ENCODE results near the gene EPX. TPM values are rescaled to one million over a fixed set of nuclear protein-coding genes. Genes with fewer than 3 reads are reported as not detected.

EPX gene
- total RNA-seq, 1 donor from 2014 or later, result not detected

DNA sequence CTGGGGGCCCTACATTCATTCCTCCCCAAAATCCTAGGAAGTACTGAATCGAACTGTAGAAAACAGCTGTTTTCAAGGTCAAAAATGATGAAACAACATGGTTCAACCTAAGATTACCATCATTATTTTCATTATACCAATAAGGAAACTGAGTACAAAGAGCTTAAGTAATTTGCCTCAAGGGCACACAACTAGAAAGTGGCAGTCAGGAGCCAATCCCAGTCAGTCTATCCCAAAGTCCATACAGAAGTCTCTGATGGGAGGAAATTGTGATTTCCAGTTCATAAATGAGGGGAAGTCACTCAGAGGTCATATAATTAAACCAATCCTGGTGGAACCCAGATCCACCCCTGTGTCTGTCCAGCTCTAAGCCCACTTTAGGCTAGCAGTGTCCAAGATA is 54.3 kb downstream of the EPX start:
- intact Hi-C loops (cut with DNase I), result no loop called here
- no peak for ATAC-seq

DNA sequence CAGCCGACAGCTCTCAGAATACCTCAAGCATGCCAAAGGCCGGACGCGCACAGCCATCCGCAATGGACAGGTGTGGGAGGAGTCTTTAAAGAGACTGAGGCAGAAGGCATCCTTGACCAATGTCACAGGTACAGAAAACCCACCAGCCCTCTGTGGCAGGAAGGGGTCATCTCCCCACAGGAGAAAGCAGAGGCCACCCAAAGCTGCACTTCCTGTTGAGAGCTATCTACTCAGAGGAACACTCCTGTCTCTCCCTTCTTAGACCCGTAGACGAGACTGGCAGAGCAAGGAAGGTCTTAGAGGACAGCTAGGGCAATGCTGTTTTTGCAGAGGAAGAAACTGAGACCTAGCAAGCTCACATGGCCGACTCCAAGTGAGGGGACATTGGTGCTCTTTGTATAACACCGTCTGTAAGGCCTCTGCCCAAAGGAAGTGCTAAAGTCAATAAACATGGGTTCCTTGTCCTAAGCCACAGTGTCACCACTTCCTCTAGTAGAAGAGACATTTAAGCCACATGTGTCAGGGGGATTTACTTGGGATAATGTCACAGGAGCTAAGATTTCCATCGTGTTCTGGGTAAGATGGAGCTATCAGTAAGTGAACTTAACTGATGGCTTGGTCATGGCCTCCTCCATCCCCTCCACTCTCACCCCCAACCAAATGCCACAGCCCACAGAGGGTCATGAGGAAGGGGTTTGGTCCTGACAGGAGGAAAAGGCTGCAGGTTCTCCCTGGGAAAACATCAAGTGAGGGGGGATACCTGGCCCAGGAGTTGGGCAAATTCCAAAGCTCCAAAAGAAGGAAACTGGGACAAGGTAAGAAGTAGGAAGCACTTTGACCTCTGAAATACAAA is 55.2 kb downstream of the EPX start:
- no peak for ATAC-seq
- intact Hi-C loops (cut with DNase I), result no loop called here
- no peak for DNase-seq (ENCODE audit: low spot score)

More for the DNA sequence above, 54.3 kb downstream of the EPX start:
- no peak for DNase-seq (ENCODE audit: low spot score)

DNA sequence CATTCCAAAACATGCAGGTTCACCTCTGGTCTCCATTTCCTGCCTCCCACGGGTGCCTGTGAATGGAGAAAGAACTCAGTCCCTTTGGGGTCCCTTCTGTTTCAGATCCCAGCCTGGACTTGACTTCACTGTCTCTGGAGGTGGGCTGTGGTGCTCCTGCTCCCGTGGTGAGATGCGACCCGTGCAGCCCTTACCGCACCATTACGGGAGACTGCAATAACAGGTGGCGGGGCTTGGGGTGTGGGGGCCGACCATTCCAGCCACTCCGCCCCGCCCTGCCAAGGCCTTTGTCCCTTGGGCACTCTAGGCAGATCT is 56.4 kb downstream of the EPX start:
- no peak for DNase-seq (ENCODE audit: low spot score)
- ATAC-seq, result no peak
- intact Hi-C loops (cut with DNase I), result no loop called here

DNA sequence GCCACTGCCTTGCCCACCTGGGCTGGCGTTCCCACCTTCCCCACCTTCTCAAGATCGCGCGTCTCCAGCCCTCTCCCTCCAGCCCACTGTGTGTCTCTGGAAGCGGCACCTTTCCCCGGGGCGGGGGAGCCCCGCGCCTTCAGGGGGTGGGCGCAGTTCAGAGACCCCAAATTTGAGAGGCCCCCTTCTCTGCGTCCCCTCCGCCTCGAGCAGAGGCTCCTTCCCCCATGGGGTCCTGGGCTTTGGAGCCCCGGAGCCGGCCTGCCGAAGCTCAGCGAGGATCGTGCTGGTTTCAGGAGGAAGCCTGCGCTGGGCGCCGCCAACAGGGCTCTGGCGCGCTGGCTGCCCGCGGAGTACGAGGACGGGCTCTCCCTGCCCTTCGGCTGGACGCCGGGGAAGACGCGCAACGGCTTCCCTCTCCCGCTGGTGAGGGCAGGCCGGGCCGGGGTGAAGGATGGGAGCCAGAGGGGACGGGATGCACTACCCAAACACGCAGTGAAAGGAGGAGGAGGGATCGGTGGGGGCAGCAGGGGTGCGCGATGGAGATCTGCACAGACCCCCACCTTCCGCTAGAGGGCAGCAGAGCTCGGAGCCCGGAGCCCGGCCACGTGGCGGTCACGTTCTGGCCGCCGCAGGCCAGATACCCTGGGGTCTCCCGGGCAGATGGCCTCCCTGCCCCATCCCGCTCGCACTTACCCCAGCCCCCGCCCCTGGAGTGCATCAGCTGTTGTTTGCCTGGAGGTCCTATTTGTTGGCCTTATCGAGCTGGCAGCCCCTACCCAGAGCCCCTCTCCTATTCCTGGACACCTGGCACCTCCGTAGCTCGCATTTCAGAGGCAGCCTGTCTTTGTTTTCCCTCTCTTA is 57.0 kb downstream of the EPX start:
- DNase-seq (ENCODE audit: low spot score) (peak; percentile 83), ATAC-seq (peak; percentile 95)
- intact Hi-C loops (cut with DNase I), result no loop called here

DNA sequence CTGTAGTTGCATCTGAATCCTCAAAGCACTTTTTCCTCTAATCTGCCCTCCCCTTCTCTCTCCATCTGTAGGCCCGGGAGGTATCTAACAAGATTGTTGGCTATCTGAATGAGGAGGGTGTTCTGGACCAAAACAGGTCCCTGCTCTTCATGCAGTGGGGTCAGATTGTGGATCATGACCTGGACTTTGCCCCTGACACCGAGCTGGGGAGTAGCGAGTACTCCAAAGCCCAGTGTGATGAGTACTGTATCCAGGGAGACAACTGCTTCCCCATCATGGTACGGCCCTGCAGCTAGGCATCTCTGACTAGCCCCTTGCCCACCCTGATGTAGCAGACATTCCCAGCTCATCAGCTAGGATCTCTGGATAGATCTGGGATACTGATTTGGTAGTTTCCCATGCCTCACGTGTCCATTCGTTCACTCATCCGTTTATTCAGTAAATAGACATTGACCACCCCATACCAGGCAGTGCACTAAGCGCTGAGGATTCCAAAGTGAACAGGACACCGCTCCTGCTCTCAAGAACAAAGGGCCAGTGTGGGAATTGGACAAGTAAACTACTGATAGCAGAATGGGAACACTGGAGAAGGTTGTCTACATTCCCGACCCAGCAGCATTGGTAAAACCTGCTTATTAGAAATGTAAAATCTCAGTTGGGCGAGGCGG is 58.0 kb downstream of the EPX start:
- ATAC-seq (no peak), DNase-seq (ENCODE audit: low spot score) (no peak)
- intact Hi-C loops (cut with DNase I), result no loop called here

DNA sequence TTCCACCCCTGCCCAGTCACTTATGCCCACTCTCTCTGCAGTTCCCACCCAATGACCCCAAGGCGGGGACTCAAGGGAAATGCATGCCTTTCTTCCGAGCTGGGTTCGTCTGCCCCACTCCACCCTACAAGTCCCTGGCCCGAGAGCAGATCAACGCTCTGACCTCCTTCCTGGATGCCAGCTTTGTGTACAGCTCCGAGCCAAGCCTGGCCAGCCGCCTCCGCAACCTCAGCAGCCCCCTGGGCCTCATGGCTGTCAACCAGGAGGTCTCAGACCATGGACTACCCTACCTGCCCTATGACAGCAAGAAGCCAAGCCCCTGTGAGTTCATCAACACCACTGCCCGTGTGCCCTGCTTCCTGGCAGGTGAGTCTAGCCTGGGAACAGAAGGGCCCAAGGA is 59.6 kb downstream of the EPX start:
- ATAC-seq (no peak), DNase-seq (ENCODE audit: low spot score) (no peak)
- intact Hi-C loops (cut with DNase I), result no loop called here

DNA sequence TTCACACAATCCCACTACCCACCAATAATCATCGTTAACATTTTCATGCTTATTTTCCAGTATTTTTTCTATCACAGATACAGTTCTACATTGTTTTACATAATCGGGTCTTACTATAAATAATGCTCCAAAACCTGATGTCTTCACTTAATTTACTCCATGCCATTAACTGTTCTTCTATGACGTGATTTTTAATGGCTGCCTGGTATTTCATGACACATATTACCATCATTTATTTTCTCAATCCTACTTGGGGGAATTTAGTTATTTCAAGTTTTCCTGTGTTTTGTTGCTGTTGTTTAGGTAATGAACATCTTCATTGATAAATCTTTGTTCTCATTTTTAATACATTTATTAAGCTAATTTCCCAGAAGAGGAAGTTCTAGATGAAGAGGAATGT is 60.6 kb downstream of the EPX start:
- ATAC-seq (no peak), DNase-seq (ENCODE audit: low spot score) (no peak)
- intact Hi-C loops (cut with DNase I), result no loop called here

Other genes starting within 250 kb of the EPX start
- 44.3 TPM for gene CUEDC1, start 237.3 kb upstream of the EPX start, total RNA-seq
- 73.8 TPM for gene VEZF1, start 204.5 kb upstream of the EPX start, total RNA-seq
- 169 TPM for gene SRSF1, start 185.5 kb upstream of the EPX start, total RNA-seq
- gene DYNLL2, start 109.3 kb upstream of the EPX start, total RNA-seq, result 28.3 TPM
- gene OR4D1, start 44.3 kb upstream of the EPX start, total RNA-seq, result not detected
- gene OR4D2, start 25.7 kb upstream of the EPX start, total RNA-seq, result not detected
- gene MKS1, start 26.5 kb downstream of the EPX start, total RNA-seq, result 18.7 TPM
- not detected for gene LPO, start 45.9 kb downstream of the EPX start, total RNA-seq
- 2.0 TPM for gene MPO, start 88.2 kb downstream of the EPX start, total RNA-seq
- 17.8 TPM for gene TSPOAP1, start 136.1 kb downstream of the EPX start, total RNA-seq
- gene SUPT4H1, start 159.5 kb downstream of the EPX start, total RNA-seq, result 62.2 TPM
- gene RNF43, start 224.8 kb downstream of the EPX start, total RNA-seq, result 0.67 TPM